SK-N-SH (cell line): ENCODE results near the gene SLC1A3. TPM values are rescaled to one million over a fixed set of nuclear protein-coding genes. Genes with fewer than 3 reads are reported as not detected.

ENCODE experiments used
- CTCF ChIA-PET: fragments of 300-600, 350-600 bp; formaldehyde crosslinking; extraction: SDS; loops from one replicate; lab custom pipeline; 2021; lab: Yijun Ruan, JAX
- POLR2A ChIA-PET: fragments of 350-600 bp; sonication (Branson Sonifier 250); formaldehyde crosslinking; extraction: SDS; loops from one replicate; lab custom pipeline; 2020; ENCODE audit warnings: antibody characterized with exemption, inconsistent platforms; lab: Yijun Ruan, JAX
- DNase-seq: peaks from one replicate; pipeline ENCODE4 v3.0.0; 2012
- H2AFZ ChIP-seq: fragments of 200-600 bp; sonication (generic); 2 replicates; pipeline ENCODE4 v1.8.1; 2016; ENCODE audit warnings: antibody characterized with exemption, mild to moderate bottlenecking, low read depth
- H3F3A ChIP-seq: fragments of 200-600 bp; sonication (generic); replicated peaks from 2 replicates; pipeline ENCODE3; 2016; ENCODE audit warnings: antibody characterized with exemption, mild to moderate bottlenecking; ENCODE audit not compliant: insufficient read depth
- H3K27ac ChIP-seq, 2 experiments: fragments of 200-500 bp in 1 of 2; fragments of 200-600 bp in 1 of 2; sonication (Bioruptor generic) in 1 of 2; sonication (generic), shearing (Covaris generic) in 1 of 2; 2 replicates each; pipeline versions ENCODE4 v1.5.1 to v1.6.1; 2014 to 2016; ENCODE audit warnings: low read depth in 2 of 2, inconsistent platforms in 1 of 2, low read length in 1 of 2, mild to moderate bottlenecking in 1 of 2, mixed read lengths in 1 of 2
- H3K27me3 ChIP-seq: fragments of 200-600 bp; sonication (generic), shearing (Covaris generic); 2 replicates; pipeline ENCODE4 v1.6.1; 2016; ENCODE audit warnings: mixed run types; ENCODE audit not compliant: insufficient read depth
- H3K36me3 ChIP-seq, 2 experiments: fragments of 200-500 bp in 1 of 2; fragments of 200-600 bp in 1 of 2; sonication (Bioruptor generic) in 1 of 2; sonication (generic) in 1 of 2; replicated peaks in 1 of 2; 2 replicates each; pipeline versions ENCODE3 to v1.5.1; 2014 to 2016; ENCODE audit warnings: low read length in 1 of 2, mild to moderate bottlenecking in 1 of 2; ENCODE audit not compliant: insufficient read depth in 2 of 2, control insufficient read depth in 1 of 2
- H3K4me1 ChIP-seq, 2 experiments: fragments of 200-500 bp in 1 of 2; fragments of 200-600 bp in 1 of 2; sonication (Bioruptor generic) in 1 of 2; sonication (generic), shearing (Covaris generic) in 1 of 2; 2 replicates each; pipeline versions ENCODE4 v1.5.1 to v1.6.1; 2014 to 2016; ENCODE audit warnings: low read depth in 1 of 2, low read length in 1 of 2, mixed run types in 1 of 2; ENCODE audit not compliant: insufficient read depth in 2 of 2, control insufficient read depth in 1 of 2
- H3K4me2 ChIP-seq: fragments of 200-600 bp; sonication (generic), shearing (Covaris generic); 2 replicates; pipeline ENCODE4 v1.6.1; 2017; ENCODE audit warnings: mixed run types
- H3K4me3 ChIP-seq, 2 experiments: fragments of 200-500 bp in 1 of 2; fragments of 200-600 bp in 1 of 2; sonication (Bioruptor generic) in 1 of 2; sonication (generic), shearing (Covaris generic) in 1 of 2; 2 replicates each; pipeline versions ENCODE4 v1.5.1 to v1.8.1; 2014 to 2016; ENCODE audit warnings: low read depth in 2 of 2, inconsistent platforms in 1 of 2, low read length in 1 of 2, mild to moderate bottlenecking in 1 of 2, mixed read lengths in 1 of 2, moderate library complexity in 1 of 2
- H3K79me2 ChIP-seq: fragments of 200-600 bp; sonication (generic); 2 replicates; pipeline ENCODE4 v1.8.1; 2017; ENCODE audit warnings: mild to moderate bottlenecking; ENCODE audit not compliant: insufficient read depth
- H3K9ac ChIP-seq: fragments of 200-600 bp; sonication (generic); 2 replicates; pipeline ENCODE4 v1.6.1; 2017; ENCODE audit warnings: mixed run types
- H3K9me2 ChIP-seq: fragments of 200-600 bp; sonication (generic); 2 replicates; pipeline ENCODE4 v1.6.1; 2017; ENCODE audit warnings: mixed run types
- H3K9me3 ChIP-seq: fragments of 200-600 bp; sonication (generic); 2 replicates; pipeline ENCODE4 v1.6.1; 2017; ENCODE audit warnings: mixed run types, mild to moderate bottlenecking, moderate library complexity
- H4K20me1 ChIP-seq: fragments of 200-600 bp; sonication (generic); 2 replicates; pipeline ENCODE4 v1.6.1; 2017; ENCODE audit warnings: mild to moderate bottlenecking, mixed run types; ENCODE audit not compliant: insufficient read depth
- ELF1 ChIP-seq: IDR thresholded peaks from 2 replicates; pipeline ENCODE4 v1.4.0; 2012
- EP300 ChIP-seq, 2 experiments: IDR thresholded peaks; 2 replicates each; pipeline versions ENCODE4 v1.4.0 to v1.6.1; 2012; ENCODE audit warnings: borderline replicate concordance in 1 of 2, low read depth in 1 of 2, low read length in 1 of 2
- EZH2phosphoT487 ChIP-seq: fragments of 200-600 bp; sonication (generic); IDR thresholded peaks from 2 replicates; pipeline ENCODE4 v1.6.1; 2017; ENCODE audit warnings: low read depth, mixed run types, mild to moderate bottlenecking, antibody characterized with exemption, moderate library complexity, borderline replicate concordance
- FOXJ3 ChIP-seq: sonication (generic); formaldehyde crosslinking; IDR thresholded peaks from 2 replicates; pipeline ENCODE4 v1.5.1; 2020; ENCODE audit warnings: mild to moderate bottlenecking, missing genetic modification reagents
- GABPA ChIP-seq: IDR thresholded peaks from 2 replicates; pipeline ENCODE4 v1.4.0; 2012; ENCODE audit warnings: low read depth, mild to moderate bottlenecking
- GATA2 ChIP-seq: sonication (generic); formaldehyde crosslinking; IDR thresholded peaks from 2 replicates; pipeline ENCODE4 v1.5.0; 2020; ENCODE audit warnings: mild to moderate bottlenecking, missing genetic modification reagents
- MEF2A ChIP-seq: IDR thresholded peaks from 2 replicates; pipeline ENCODE4 v1.4.0; 2012; ENCODE audit warnings: low read depth, borderline replicate concordance
- NRF1 ChIP-seq: IDR thresholded peaks from 2 replicates; pipeline ENCODE4 v1.6.1; 2012; ENCODE audit warnings: low read depth, mild to moderate bottlenecking, low read length
- RAD21 ChIP-seq: IDR thresholded peaks from 2 replicates; pipeline ENCODE4 v1.6.1; 2012; ENCODE audit warnings: mild to moderate bottlenecking, low read length
- RCOR1 ChIP-seq: fragments of 150-350 bp; IDR thresholded peaks from 2 replicates; pipeline ENCODE4 v1.6.1; 2017; ENCODE audit warnings: antibody characterized with exemption, low read length
- RFX5 ChIP-seq: IDR thresholded peaks from 2 replicates; pipeline ENCODE4 v1.6.1; 2012; ENCODE audit warnings: mild to moderate bottlenecking, improper control_type of control experiment, low read length
- RXRA ChIP-seq: IDR thresholded peaks from 2 replicates; pipeline ENCODE4 v1.4.0; 2012; ENCODE audit warnings: low read depth, mild to moderate bottlenecking, borderline replicate concordance
- SIN3A ChIP-seq: IDR thresholded peaks from 2 replicates; pipeline ENCODE4 v1.6.1; 2012; ENCODE audit warnings: low read depth, mild to moderate bottlenecking, low read length, moderate library complexity, borderline replicate concordance
- TAF1 ChIP-seq: IDR thresholded peaks from 2 replicates; pipeline ENCODE4 v1.6.1; 2012; ENCODE audit warnings: low read depth, mild to moderate bottlenecking, low read length, moderate library complexity, borderline replicate concordance
- TCF12 ChIP-seq: IDR thresholded peaks from 2 replicates; pipeline ENCODE4 v1.4.0; 2012
- whole genome bisulfite sequencing: methylation state at CpG from one replicate; pipeline ENCODE4 v1.1.6; 2017; ENCODE audit warnings: low lambda C conversion rate; 5-methylcytosine and 5-hydroxymethylcytosine counted together
- polyA plus RNA-seq, 3 experiments: library from polyadenylated mRNA; depleted of rRNA; stranded (reverse); fragments of >200 nt; gene quantifications; 2 replicates each; pipeline ENCODE4 v1.2.3, GENCODE V29; 2012
- TF ChIP-seq, protein P1 (sequence below): IDR thresholded peaks from 2 replicates; pipeline ENCODE4; 2012
- TF ChIP-seq, protein P2 (sequence below): fragments of 150-350 bp; IDR thresholded peaks from 2 replicates; pipeline ENCODE4 v1.6.1; 2016; ENCODE audit warnings: mild to moderate bottlenecking, low read depth, low read length
- TF ChIP-seq, protein P3 (sequence below): IDR thresholded peaks from 2 replicates; pipeline ENCODE4 v1.6.1; 2012; ENCODE audit warnings: mild to moderate bottlenecking, low read depth, low read length, moderate library complexity
- TF ChIP-seq, protein P4 (sequence below): fragments of 200-600 bp; sonication (generic); IDR thresholded peaks from 2 replicates; pipeline ENCODE4 v1.6.1; 2017; ENCODE audit warnings: antibody characterized with exemption, mild to moderate bottlenecking, moderate library complexity

Gene SLC1A3
- polyA plus RNA-seq, 1 of the 3 experiments (the other 2 are of a cell fraction): not detected

DNA sequence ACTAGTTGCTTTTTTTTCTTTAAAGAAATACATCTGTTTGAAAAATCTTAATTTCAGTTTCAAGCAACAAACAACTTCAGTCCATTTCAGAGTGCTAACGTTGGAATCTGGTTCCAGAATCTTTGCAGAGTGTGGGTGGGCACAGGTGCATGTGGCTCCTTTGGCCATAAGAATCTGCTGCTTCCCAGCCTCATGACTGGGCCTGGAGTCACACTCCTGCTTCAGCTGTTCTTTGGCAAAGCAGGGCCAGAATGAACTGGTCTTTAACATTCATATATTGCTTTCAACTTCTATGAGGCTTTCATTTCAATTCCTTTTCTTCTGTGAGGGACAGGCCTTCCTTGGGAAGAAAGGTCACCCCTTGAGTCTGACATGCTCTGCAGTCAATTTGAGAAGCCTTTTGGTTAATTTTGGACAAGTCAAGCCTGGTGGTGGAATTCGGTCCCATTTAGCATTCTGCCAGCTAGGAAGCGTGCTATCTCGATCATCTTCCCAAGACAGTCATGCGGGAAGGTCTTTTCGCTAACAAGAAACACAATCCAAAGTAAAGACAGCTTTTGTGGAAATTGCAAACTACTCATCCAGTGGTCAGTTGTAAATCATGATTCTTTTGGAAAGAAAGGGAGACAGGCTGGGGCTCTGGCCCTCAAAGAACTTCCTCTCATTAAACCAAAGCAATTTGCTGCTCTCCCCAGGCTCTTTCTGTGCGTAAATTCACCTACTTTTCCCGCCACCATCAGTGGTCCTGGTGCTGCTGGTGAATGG, 55.2 kb downstream of the SLC1A3 start:
- no peak overlapping the region for H2AFZ ChIP-seq

DNA sequence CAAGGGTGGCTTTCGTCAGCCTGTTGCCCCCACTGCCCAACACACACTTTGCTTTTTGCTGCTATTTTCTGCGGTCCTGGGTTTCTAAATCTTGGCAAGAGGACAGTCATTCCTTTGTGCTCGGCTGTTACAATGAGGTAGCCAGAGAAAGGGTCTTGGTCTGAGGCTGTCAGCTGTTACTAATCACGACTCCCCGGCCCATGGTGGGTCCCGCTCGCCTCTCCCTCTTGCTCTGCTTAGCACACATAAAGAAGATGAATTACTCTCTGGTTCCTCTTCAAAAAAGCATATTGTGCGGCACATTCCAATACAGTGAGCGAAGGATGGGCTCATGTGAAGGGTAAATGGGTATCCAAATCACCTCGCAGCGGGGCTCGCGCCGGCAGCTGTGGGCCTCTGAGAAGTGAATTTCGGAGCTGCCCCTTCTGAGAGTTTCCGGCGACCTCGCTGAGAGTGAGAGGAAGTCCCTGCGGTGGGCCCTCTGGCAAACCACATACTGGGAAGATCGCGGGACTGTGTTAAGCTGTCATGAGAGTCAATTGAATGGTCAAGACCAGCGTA, 56.0 kb downstream of the SLC1A3 start:
- no peaks in the 10 kb centered on the region for H3K9me3 ChIP-seq
- H3K4me1 ChIP-seq: no peaks in the 10 kb centered on the region; a peak in 1 of 4 replicates
- no peak for DNase-seq
- no peak overlapping the region for H3K4me2 ChIP-seq
- H2AFZ ChIP-seq: no peak overlapping the region
- ChIA-PET POLR2A (no interaction called here), CTCF (interaction anchor here (1.2 kb wide), 1 partner anchor 28 kb away, joined by 3 read pairs; no protein-coding TSS in a partner anchor)
- H3K79me2 ChIP-seq: no peaks in the 10 kb centered on the region
- 31% methylated on average over 22 of the region's 22 CpGs for WGBS
- H3K27ac ChIP-seq: no peak overlapping the region
- no peaks in the 10 kb centered on the region for H4K20me1 ChIP-seq
- no peaks in the 10 kb centered on the region for H3K9me2 ChIP-seq
- H3K27me3 ChIP-seq: peaks cover 25% of the 10 kb centered on the region; the same call in 1 of the 2 replicates
- peaks cover 4% of the 10 kb centered on the region for H3F3A ChIP-seq
- no peaks in the 10 kb centered on the region for H3K36me3 ChIP-seq
- H3K9ac ChIP-seq: no peak overlapping the region
- H3K4me3 ChIP-seq: no peak overlapping the region
- TF ChIP-seq RFX5 (no peak), GATA2 (no peak), SIN3A (no peak), ELF1 (no peak), EP300 (IDR thresholded peaks at IDR 0.05; ENCODE audit: borderline replicate concordance in 1 of 2, low read depth in 1 of 2, low read length in 1 of 2) (no peak), TAF1 (no peak), MEF2A (no peak), RAD21 (no peak), EZH2phosphoT487 (no peak), GABPA (no peak)
- TF ChIP-seq, protein P1, sequence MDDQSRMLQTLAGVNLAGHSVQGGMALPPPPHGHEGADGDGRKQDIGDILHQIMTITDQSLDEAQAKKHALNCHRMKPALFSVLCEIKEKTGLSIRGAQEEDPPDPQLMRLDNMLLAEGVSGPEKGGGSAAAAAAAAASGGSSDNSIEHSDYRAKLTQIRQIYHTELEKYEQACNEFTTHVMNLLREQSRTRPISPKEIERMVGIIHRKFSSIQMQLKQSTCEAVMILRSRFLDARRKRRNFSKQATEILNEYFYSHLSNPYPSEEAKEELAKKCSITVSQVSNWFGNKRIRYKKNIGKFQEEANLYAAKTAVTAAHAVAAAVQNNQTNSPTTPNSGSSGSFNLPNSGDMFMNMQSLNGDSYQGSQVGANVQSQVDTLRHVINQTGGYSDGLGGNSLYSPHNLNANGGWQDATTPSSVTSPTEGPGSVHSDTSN: no peak
- TF ChIP-seq, protein P2, sequence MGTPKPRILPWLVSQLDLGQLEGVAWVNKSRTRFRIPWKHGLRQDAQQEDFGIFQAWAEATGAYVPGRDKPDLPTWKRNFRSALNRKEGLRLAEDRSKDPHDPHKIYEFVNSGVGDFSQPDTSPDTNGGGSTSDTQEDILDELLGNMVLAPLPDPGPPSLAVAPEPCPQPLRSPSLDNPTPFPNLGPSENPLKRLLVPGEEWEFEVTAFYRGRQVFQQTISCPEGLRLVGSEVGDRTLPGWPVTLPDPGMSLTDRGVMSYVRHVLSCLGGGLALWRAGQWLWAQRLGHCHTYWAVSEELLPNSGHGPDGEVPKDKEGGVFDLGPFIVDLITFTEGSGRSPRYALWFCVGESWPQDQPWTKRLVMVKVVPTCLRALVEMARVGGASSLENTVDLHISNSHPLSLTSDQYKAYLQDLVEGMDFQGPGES: no peak
- TF ChIP-seq, protein P3, sequence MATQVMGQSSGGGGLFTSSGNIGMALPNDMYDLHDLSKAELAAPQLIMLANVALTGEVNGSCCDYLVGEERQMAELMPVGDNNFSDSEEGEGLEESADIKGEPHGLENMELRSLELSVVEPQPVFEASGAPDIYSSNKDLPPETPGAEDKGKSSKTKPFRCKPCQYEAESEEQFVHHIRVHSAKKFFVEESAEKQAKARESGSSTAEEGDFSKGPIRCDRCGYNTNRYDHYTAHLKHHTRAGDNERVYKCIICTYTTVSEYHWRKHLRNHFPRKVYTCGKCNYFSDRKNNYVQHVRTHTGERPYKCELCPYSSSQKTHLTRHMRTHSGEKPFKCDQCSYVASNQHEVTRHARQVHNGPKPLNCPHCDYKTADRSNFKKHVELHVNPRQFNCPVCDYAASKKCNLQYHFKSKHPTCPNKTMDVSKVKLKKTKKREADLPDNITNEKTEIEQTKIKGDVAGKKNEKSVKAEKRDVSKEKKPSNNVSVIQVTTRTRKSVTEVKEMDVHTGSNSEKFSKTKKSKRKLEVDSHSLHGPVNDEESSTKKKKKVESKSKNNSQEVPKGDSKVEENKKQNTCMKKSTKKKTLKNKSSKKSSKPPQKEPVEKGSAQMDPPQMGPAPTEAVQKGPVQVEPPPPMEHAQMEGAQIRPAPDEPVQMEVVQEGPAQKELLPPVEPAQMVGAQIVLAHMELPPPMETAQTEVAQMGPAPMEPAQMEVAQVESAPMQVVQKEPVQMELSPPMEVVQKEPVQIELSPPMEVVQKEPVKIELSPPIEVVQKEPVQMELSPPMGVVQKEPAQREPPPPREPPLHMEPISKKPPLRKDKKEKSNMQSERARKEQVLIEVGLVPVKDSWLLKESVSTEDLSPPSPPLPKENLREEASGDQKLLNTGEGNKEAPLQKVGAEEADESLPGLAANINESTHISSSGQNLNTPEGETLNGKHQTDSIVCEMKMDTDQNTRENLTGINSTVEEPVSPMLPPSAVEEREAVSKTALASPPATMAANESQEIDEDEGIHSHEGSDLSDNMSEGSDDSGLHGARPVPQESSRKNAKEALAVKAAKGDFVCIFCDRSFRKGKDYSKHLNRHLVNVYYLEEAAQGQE: no peak

More for the DNA sequence above, 55.2 kb downstream of the SLC1A3 start:
- no peaks in the 10 kb centered on the region; a peak in 1 of 4 replicates for H3K4me1 ChIP-seq
- TF ChIP-seq, protein P4, sequence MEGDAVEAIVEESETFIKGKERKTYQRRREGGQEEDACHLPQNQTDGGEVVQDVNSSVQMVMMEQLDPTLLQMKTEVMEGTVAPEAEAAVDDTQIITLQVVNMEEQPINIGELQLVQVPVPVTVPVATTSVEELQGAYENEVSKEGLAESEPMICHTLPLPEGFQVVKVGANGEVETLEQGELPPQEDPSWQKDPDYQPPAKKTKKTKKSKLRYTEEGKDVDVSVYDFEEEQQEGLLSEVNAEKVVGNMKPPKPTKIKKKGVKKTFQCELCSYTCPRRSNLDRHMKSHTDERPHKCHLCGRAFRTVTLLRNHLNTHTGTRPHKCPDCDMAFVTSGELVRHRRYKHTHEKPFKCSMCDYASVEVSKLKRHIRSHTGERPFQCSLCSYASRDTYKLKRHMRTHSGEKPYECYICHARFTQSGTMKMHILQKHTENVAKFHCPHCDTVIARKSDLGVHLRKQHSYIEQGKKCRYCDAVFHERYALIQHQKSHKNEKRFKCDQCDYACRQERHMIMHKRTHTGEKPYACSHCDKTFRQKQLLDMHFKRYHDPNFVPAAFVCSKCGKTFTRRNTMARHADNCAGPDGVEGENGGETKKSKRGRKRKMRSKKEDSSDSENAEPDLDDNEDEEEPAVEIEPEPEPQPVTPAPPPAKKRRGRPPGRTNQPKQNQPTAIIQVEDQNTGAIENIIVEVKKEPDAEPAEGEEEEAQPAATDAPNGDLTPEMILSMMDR: no peak
- TF ChIP-seq NRF1 (no peak), TCF12 (no peak), RCOR1 (no peak), FOXJ3 (no peak), RXRA (no peak), ELF1 (no peak), EP300 (IDR thresholded peaks at IDR 0.05; ENCODE audit: borderline replicate concordance in 1 of 2, low read depth in 1 of 2, low read length in 1 of 2) (no peak)
- H4K20me1 ChIP-seq: no peaks in the 10 kb centered on the region
- H3K4me3 ChIP-seq: no peak overlapping the region
- H3K27me3 ChIP-seq: peaks cover 25% of the 10 kb centered on the region; the same call in 1 of the 2 replicates
- H3K27ac ChIP-seq: no peak overlapping the region
- H3K9me3 ChIP-seq: no peaks in the 10 kb centered on the region
- ChIA-PET CTCF (no interaction called here), POLR2A (no interaction called here)
- H3F3A ChIP-seq: peaks cover 4% of the 10 kb centered on the region
- DNase-seq: no peak
- H3K4me2 ChIP-seq: no peak overlapping the region
- WGBS: 13% methylated on average over 7 of the region's 8 CpGs
- no peaks in the 10 kb centered on the region for H3K79me2 ChIP-seq
- no peaks in the 10 kb centered on the region for H3K9me2 ChIP-seq
- no peak overlapping the region for H3K9ac ChIP-seq
- H3K36me3 ChIP-seq: no peaks in the 10 kb centered on the region
